GM21447 (cell line): ENCODE measurements around the gene RESP18.

Experiments used
- ATAC-seq: cut with Tn5 transposase; IDR thresholded peaks from one replicate; pipeline ENCODE4 v1.9.1; 2021; ENCODE audit not compliant: unreplicated experiment

RESP18 gene

GRCh38 chr2:219278655-219279150 is 53.8 kb downstream of the RESP18 start:
- peak; percentile 6 for ATAC-seq

GRCh38 chr2:219277703-219278654 is 54.6 kb downstream of the RESP18 start:
- no peak for ATAC-seq
